ENCODE data around the gene PTPRO.

PTPRO gene

DNA sequence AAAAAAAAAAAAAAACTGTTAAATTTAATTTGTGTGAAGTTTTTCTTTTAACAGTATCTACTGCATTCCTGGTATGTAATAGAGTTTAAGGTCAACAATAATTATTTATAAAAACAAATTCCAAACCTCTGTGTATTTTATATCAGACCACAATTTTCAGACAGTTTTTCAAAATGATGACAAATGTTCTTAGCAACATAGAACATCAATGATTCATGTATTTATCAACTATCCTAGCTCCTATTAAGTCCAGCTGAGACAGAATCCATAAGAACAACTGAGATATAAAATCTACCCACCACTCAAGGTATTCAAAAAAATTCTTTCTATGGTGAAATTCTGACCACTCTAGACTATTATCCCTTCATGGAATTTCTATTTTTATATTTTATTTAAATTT lies 322.4 kb downstream of the PTPRO start:
- Histone ChIP-seq H3K36me3 (ENCODE audit: insufficient read depth, low read length) (no peaks in the 10 kb centered on the region), H3K4me1 (ENCODE audit: insufficient read depth, low read length) (no peaks in the 10 kb centered on the region), H3K9ac (ENCODE audit: low read depth, low read length) (no peak overlapping the region), H3K9me3 (ENCODE audit: control insufficient read depth, insufficient read depth, low read length) (no peaks in the 10 kb centered on the region; the same call in 1 of the 2 replicates)

DNA sequence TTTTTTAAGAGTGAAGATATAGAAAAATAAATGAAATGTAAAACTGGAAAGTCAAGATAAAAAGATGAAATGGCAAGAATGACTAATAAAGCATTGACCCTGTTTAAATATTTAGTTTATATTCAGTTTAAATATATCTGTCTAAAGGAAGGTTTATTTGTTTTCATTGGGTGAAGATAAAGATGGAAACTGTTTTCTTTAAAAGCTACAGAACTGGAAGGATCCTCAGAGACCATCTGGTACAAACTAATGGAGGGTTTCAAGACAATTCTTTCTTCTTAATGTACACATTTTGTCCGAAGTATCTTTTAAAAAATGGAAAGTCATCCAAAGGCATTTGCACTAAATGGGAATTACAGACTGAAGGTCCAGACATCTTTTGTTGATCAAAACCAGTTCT lies 324.3 kb downstream of the PTPRO start:
- Histone ChIP-seq H3K9ac (ENCODE audit: low read depth, low read length) (no peak overlapping the region), H3K36me3 (ENCODE audit: insufficient read depth, low read length) (no peaks in the 10 kb centered on the region), H3K9me3 (ENCODE audit: control insufficient read depth, insufficient read depth, low read length) (no peaks in the 10 kb centered on the region; the same call in 1 of the 2 replicates), H3K4me1 (ENCODE audit: insufficient read depth, low read length) (peaks cover 4% of the 10 kb centered on the region; the same call in 1 of the 2 replicates)
